Liver (tissue), 9 donors: Measurements from ENCODE around the gene MBNL2. TPM values are rescaled to one million over a fixed set of nuclear protein-coding genes. Genes with fewer than 3 reads are reported as not detected.
A peak's percentile ranks its signal among the peaks of the same experiment; 100 is the strongest.

Experiments
- DNase-seq: peaks from one replicate; pipeline ENCODE4 v3.0.0-alpha.2; 2017; ENCODE audit warnings: low spot score
- H3K27ac ChIP-seq, 2 donors: one replicate each; pipeline ENCODE4 v1.7.0; 2013; ENCODE audit warnings: inconsistent platforms in 2 of 2, low read length in 2 of 2, control low read depth in 1 of 2, low read depth in 1 of 2, mild to moderate bottlenecking in 1 of 2
- H3K27me3 ChIP-seq, 4 donors: one replicate each; pipeline versions ENCODE4 v1.6.1 to v1.7.0; 2013; ENCODE audit warnings: low read length in 3 of 4, inconsistent platforms in 1 of 4, mild to moderate bottlenecking in 1 of 4, moderate library complexity in 1 of 4; ENCODE audit not compliant: control insufficient read depth in 4 of 4, insufficient read depth in 4 of 4
- H3K36me3 ChIP-seq, 4 donors: one replicate each; pipeline versions ENCODE4 v1.6.1 to v1.7.0; 2013; ENCODE audit warnings: low read length in 3 of 4, mild to moderate bottlenecking in 3 of 4, low read depth in 1 of 4, moderate library complexity in 1 of 4; ENCODE audit not compliant: control insufficient read depth in 4 of 4, insufficient read depth in 3 of 4
- H3K4me1 ChIP-seq, 4 donors: one replicate each; pipeline versions ENCODE4 v1.6.1 to v1.7.0; 2013; ENCODE audit warnings: low read length in 3 of 4, mild to moderate bottlenecking in 3 of 4, moderate library complexity in 1 of 4; ENCODE audit not compliant: control insufficient read depth in 4 of 4, insufficient read depth in 4 of 4
- H3K4me3 ChIP-seq, 3 donors: one replicate each; pipeline versions ENCODE4 v1.6.1 to v1.7.0; 2013; ENCODE audit warnings: low read length in 3 of 3, control low read depth in 1 of 3, low read depth in 1 of 3, mild to moderate bottlenecking in 1 of 3
- H3K9ac ChIP-seq, 2 donors: one replicate each; pipeline ENCODE4 v1.7.0; 2013; ENCODE audit warnings: low read length in 2 of 2, mild to moderate bottlenecking in 2 of 2, moderate library complexity in 2 of 2, control low read depth in 1 of 2, low read depth in 1 of 2
- H3K9me3 ChIP-seq, 4 donors: one replicate each; pipeline versions ENCODE4 v1.6.1 to v1.7.0; 2013; ENCODE audit warnings: low read length in 3 of 4; ENCODE audit not compliant: control insufficient read depth in 4 of 4
- EGR1 ChIP-seq, 2 donors: IDR thresholded peaks; 2 replicates each; pipeline ENCODE4 v1.6.1; 2016 to 2018; ENCODE audit warnings: antibody characterized with exemption in 2 of 2, low read depth in 2 of 2
- FOXA1 ChIP-seq: IDR thresholded peaks from 2 replicates; pipeline ENCODE4 v1.6.1; 2016; ENCODE audit warnings: antibody characterized with exemption
- FOXA2 ChIP-seq: IDR thresholded peaks from 2 replicates; pipeline ENCODE4 v1.6.1; 2016; ENCODE audit warnings: antibody characterized with exemption
- GABPA ChIP-seq, 2 donors: IDR thresholded peaks in 1 of 2; conservative IDR thresholded peaks in 1 of 2; 2 replicates each; pipeline ENCODE4 v1.6.1; 2016; ENCODE audit warnings: antibody characterized with exemption in 2 of 2, mild to moderate bottlenecking in 1 of 2, moderate library complexity in 1 of 2
- HNF4A ChIP-seq, 2 donors: conservative IDR thresholded peaks; 2 replicates each; pipeline ENCODE4 v1.6.1; 2016; ENCODE audit warnings: antibody characterized with exemption in 2 of 2, mild to moderate bottlenecking in 2 of 2
- HNF4G ChIP-seq: IDR thresholded peaks from 2 replicates; pipeline ENCODE4 v1.6.1; 2016; ENCODE audit warnings: antibody characterized with exemption
- JUND ChIP-seq, 2 donors: IDR thresholded peaks; 2 replicates each; pipeline ENCODE4 v1.6.1; 2016; ENCODE audit warnings: antibody characterized with exemption in 2 of 2
- NR2F2 ChIP-seq: IDR thresholded peaks from 2 replicates; pipeline ENCODE4 v1.6.1; 2016; ENCODE audit warnings: antibody characterized with exemption
- RAD21 ChIP-seq, 2 donors: IDR thresholded peaks; 2 replicates each; pipeline ENCODE4 v1.6.1; 2016; ENCODE audit warnings: antibody characterized with exemption in 2 of 2, mild to moderate bottlenecking in 2 of 2
- RXRA ChIP-seq, 2 donors: IDR thresholded peaks; 2 replicates each; pipeline ENCODE4 v1.6.1; 2017 to 2018; ENCODE audit warnings: antibody characterized with exemption in 2 of 2, mild to moderate bottlenecking in 1 of 2
- SP1 ChIP-seq: IDR thresholded peaks from 2 replicates; pipeline ENCODE4 v1.6.1; 2018; ENCODE audit warnings: antibody characterized with exemption, mild to moderate bottlenecking
- TAF1 ChIP-seq: conservative IDR thresholded peaks from 2 replicates; pipeline ENCODE4 v1.6.1; 2016; ENCODE audit warnings: antibody characterized with exemption, mild to moderate bottlenecking
- YY1 ChIP-seq: IDR thresholded peaks from 2 replicates; pipeline ENCODE4 v1.6.1; 2016; ENCODE audit warnings: antibody characterized with exemption, mild to moderate bottlenecking
- WGBS: extraction: QIAGEN DNeasy Blood & Tissue Kit; methylation state at CpG from one replicate; pipeline ENCODE4 v1.1.7; 2013; 5-methylcytosine and 5-hydroxymethylcytosine counted together
- polyA plus RNA-seq, 2 donors: library from polyadenylated mRNA; stranded (reverse) in 1 of 2; unstranded in 1 of 2; fragments of 200-250 nt in 1 of 2; fragments of >200 nt in 1 of 2; fragmentation: Nextera tagmentation in 1 of 2; extraction: Ambion mirVana in 1 of 2; gene quantifications; one replicate each; pipeline versions ENCODE4 v1.2.1 to v1.2.3, GENCODE V29; 2013 to 2015
- total RNA-seq, 2 donors: library from RNA; depleted of rRNA; stranded (reverse); fragments of >200 nt; gene quantifications; one replicate each; pipeline ENCODE4 v1.2.3, GENCODE V29; 2014
- TF ChIP-seq, protein P1 (sequence below): IDR thresholded peaks from 2 replicates; pipeline ENCODE4 v1.6.1; 2016; ENCODE audit warnings: antibody characterized with exemption
- TF ChIP-seq, protein P2 (sequence below): IDR thresholded peaks from 2 replicates; pipeline ENCODE4 v1.6.1; 2016; ENCODE audit warnings: antibody characterized with exemption
- TF ChIP-seq, protein P3 (sequence below): fragments of 150-350 bp; IDR thresholded peaks from 2 replicates; pipeline ENCODE4 v1.5.1; 2017; ENCODE audit warnings: improper control_type of control experiment, low read depth, low read length; ENCODE audit not compliant: missing input control
- TF ChIP-seq, protein P4 (sequence below): IDR thresholded peaks from 2 replicates; pipeline ENCODE4 v1.6.1; 2016; ENCODE audit warnings: antibody characterized with exemption
- TF ChIP-seq, protein P5 (sequence below): IDR thresholded peaks from 2 replicates; pipeline ENCODE4 v1.6.1; 2016; ENCODE audit warnings: antibody characterized with exemption, mild to moderate bottlenecking
- donor health status: healthy.
- donor health status: healthy.
- donor health status: healthy.
- donor health status: healthy.
- donor health status: healthy.

The MBNL2 gene
- total and polyA plus RNA-seq, 4 donors: 16.0 to 49.6 (median 36.8) TPM

DNA sequence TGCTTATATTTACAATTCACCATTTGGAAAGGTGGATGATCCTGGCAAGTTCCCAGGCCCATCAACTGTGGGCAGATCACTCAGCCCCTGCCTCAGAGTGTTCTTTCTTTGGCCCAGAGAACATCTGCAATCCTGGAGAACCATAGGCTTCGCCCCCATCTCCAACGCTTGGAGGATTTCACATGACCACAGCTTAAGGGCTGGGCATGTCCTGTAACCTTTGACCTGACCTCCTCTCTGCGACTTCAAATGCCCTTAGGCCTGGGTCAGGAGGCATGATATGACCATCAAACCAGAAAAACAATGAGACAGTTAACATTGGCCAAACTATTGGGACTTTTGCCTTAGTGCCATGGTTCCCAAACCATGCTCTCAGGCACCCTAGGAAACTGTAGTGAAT, 7.2 kb upstream of the MBNL2 start:
- H3K36me3 ChIP-seq: no peaks in the 10 kb centered on the region
- no peaks in the 10 kb centered on the region for H3K27me3 ChIP-seq
- H3K4me1 ChIP-seq: peaks cover 4 to 7% (median 6%) of the 10 kb centered on the region in 4 donors
- WGBS: 69% methylated on average over 3 of the region's 3 CpGs
- TF ChIP-seq HNF4A (conservative IDR thresholded peaks at IDR 0.05) (peak in 1 of 2 donors; percentile 12), HNF4G (no peak)
- no peak overlapping the region for H3K4me3 ChIP-seq
- no peak overlapping the region for H3K27ac ChIP-seq
- no peak for DNase-seq
- no peak overlapping the region for H3K9ac ChIP-seq
- H3K9me3 ChIP-seq: no peaks in the 10 kb centered on the region

DNA sequence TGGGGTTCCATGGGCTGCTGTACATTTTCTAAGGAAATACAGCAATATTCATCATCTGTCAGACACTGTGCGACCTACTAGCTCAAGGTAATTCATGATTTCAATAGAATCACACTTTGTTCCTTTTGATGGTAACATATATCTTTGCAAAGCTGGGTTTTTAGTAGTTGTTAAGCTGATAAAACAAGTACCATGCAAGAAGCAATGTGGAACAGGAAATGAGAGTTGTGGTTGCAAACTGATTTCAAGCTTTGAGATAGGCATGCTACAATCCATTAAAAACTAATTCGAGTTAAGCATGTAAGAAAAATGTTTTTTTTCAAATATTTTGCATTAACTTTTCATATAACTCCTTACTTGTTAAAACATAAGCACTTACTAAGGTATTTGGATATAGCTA, 6.8 kb upstream of the MBNL2 start:
- H3K27me3 ChIP-seq: no peaks in the 10 kb centered on the region
- H3K4me3 ChIP-seq: no peak overlapping the region
- DNase-seq: no peak
- H3K9me3 ChIP-seq: no peaks in the 10 kb centered on the region
- no peaks in the 10 kb centered on the region for H3K36me3 ChIP-seq
- H3K27ac ChIP-seq: no peak overlapping the region
- peaks cover 4 to 7% (median 6%) of the 10 kb centered on the region in 4 donors for H3K4me1 ChIP-seq
- TF ChIP-seq HNF4G (no peak), YY1 (no peak), EGR1 (IDR thresholded peaks at IDR 0.05; ENCODE audit: low read depth in 2 of 2) (no peak), FOXA2 (no peak), TAF1 (no peak), RXRA (IDR thresholded peaks at IDR 0.05) (no peak), HNF4A (conservative IDR thresholded peaks at IDR 0.05) (no peak), JUND (IDR thresholded peaks at IDR 0.05) (no peak), RAD21 (IDR thresholded peaks at IDR 0.05) (no peak), GABPA (IDR thresholded peaks at IDR 0.05 in 1 of 2, conservative IDR thresholded peaks at IDR 0.05 in 1 of 2) (no peak), NR2F2 (no peak), FOXA1 (no peak), SP1 (no peak)
- TF ChIP-seq, protein P1, sequence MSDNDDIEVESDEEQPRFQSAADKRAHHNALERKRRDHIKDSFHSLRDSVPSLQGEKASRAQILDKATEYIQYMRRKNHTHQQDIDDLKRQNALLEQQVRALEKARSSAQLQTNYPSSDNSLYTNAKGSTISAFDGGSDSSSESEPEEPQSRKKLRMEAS: no peak
- TF ChIP-seq, protein P2, sequence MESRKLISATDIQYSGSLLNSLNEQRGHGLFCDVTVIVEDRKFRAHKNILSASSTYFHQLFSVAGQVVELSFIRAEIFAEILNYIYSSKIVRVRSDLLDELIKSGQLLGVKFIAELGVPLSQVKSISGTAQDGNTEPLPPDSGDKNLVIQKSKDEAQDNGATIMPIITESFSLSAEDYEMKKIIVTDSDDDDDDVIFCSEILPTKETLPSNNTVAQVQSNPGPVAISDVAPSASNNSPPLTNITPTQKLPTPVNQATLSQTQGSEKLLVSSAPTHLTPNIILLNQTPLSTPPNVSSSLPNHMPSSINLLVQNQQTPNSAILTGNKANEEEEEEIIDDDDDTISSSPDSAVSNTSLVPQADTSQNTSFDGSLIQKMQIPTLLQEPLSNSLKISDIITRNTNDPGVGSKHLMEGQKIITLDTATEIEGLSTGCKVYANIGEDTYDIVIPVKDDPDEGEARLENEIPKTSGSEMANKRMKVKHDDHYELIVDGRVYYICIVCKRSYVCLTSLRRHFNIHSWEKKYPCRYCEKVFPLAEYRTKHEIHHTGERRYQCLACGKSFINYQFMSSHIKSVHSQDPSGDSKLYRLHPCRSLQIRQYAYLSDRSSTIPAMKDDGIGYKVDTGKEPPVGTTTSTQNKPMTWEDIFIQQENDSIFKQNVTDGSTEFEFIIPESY: no peak
- TF ChIP-seq, protein P3, sequence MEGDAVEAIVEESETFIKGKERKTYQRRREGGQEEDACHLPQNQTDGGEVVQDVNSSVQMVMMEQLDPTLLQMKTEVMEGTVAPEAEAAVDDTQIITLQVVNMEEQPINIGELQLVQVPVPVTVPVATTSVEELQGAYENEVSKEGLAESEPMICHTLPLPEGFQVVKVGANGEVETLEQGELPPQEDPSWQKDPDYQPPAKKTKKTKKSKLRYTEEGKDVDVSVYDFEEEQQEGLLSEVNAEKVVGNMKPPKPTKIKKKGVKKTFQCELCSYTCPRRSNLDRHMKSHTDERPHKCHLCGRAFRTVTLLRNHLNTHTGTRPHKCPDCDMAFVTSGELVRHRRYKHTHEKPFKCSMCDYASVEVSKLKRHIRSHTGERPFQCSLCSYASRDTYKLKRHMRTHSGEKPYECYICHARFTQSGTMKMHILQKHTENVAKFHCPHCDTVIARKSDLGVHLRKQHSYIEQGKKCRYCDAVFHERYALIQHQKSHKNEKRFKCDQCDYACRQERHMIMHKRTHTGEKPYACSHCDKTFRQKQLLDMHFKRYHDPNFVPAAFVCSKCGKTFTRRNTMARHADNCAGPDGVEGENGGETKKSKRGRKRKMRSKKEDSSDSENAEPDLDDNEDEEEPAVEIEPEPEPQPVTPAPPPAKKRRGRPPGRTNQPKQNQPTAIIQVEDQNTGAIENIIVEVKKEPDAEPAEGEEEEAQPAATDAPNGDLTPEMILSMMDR: no peak
- TF ChIP-seq, protein P4, sequence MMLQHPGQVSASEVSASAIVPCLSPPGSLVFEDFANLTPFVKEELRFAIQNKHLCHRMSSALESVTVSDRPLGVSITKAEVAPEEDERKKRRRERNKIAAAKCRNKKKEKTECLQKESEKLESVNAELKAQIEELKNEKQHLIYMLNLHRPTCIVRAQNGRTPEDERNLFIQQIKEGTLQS: no peak
- TF ChIP-seq, protein P5, sequence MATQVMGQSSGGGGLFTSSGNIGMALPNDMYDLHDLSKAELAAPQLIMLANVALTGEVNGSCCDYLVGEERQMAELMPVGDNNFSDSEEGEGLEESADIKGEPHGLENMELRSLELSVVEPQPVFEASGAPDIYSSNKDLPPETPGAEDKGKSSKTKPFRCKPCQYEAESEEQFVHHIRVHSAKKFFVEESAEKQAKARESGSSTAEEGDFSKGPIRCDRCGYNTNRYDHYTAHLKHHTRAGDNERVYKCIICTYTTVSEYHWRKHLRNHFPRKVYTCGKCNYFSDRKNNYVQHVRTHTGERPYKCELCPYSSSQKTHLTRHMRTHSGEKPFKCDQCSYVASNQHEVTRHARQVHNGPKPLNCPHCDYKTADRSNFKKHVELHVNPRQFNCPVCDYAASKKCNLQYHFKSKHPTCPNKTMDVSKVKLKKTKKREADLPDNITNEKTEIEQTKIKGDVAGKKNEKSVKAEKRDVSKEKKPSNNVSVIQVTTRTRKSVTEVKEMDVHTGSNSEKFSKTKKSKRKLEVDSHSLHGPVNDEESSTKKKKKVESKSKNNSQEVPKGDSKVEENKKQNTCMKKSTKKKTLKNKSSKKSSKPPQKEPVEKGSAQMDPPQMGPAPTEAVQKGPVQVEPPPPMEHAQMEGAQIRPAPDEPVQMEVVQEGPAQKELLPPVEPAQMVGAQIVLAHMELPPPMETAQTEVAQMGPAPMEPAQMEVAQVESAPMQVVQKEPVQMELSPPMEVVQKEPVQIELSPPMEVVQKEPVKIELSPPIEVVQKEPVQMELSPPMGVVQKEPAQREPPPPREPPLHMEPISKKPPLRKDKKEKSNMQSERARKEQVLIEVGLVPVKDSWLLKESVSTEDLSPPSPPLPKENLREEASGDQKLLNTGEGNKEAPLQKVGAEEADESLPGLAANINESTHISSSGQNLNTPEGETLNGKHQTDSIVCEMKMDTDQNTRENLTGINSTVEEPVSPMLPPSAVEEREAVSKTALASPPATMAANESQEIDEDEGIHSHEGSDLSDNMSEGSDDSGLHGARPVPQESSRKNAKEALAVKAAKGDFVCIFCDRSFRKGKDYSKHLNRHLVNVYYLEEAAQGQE: no peak
- no peak overlapping the region for H3K9ac ChIP-seq
- 76% methylated on average over 2 of the region's 2 CpGs for WGBS
